Glutamatergic neuron (in vitro differentiated cells): ENCODE measurements around the gene TPGS1. TPM values are rescaled to one million over a fixed set of nuclear protein-coding genes. Genes with fewer than 3 reads are reported as not detected.
A peak's percentile ranks its signal among the peaks of the same experiment; 100 is the strongest.

Experiments
- DNase-seq: peaks from one replicate; pipeline ENCODE4 v3.0.0; 2022
- H3K27ac Mint-ChIP-seq: one replicate; pipeline ENCODE4 v1.8.0; 2020; ENCODE audit warnings: mild to moderate bottlenecking, mixed read lengths, inconsistent platforms; ENCODE audit not compliant: unreplicated experiment
- H3K27me3 Mint-ChIP-seq: one replicate; pipeline ENCODE4 v1.8.0; 2020; ENCODE audit warnings: mild to moderate bottlenecking, moderate library complexity, mixed read lengths, inconsistent platforms; ENCODE audit not compliant: unreplicated experiment
- H3K36me3 Mint-ChIP-seq: one replicate; pipeline ENCODE4 v1.8.0; 2020; ENCODE audit warnings: mild to moderate bottlenecking, mixed read lengths, inconsistent platforms; ENCODE audit not compliant: unreplicated experiment
- H3K4me1 Mint-ChIP-seq: one replicate; pipeline ENCODE4 v1.8.0; 2020; ENCODE audit warnings: mild to moderate bottlenecking, low read depth, mixed read lengths, inconsistent platforms; ENCODE audit not compliant: unreplicated experiment
- H3K4me3 Mint-ChIP-seq: one replicate; pipeline ENCODE4 v1.8.0; 2020; ENCODE audit warnings: mild to moderate bottlenecking, mixed read lengths, inconsistent platforms; ENCODE audit not compliant: unreplicated experiment
- H3K9me3 Mint-ChIP-seq: one replicate; pipeline ENCODE4 v1.8.0; 2020; ENCODE audit warnings: mild to moderate bottlenecking, moderate library complexity, mixed read lengths, inconsistent platforms; ENCODE audit not compliant: unreplicated experiment
- total RNA-seq: library from RNA; stranded (reverse); fragmentation: NEBNext Ultra II Directional; extraction: Animal tissue kit (Norgen Biotek cat#: 25700); gene quantifications from one replicate; pipeline ENCODE4 v1.2.1, GENCODE V29; 2021; ENCODE audit not compliant: unreplicated experiment
- TF ChIP-seq, protein P1 (sequence below): fragments of 200-600 bp; sonication (generic); IDR thresholded peaks from one replicate; pipeline ENCODE4 v1.5.0; 2021; ENCODE audit not compliant: partially characterized antibody, unreplicated experiment

The TPGS1 gene
- total RNA-seq, 1 donor from 2014 or later = 20.0 TPM

DNA sequence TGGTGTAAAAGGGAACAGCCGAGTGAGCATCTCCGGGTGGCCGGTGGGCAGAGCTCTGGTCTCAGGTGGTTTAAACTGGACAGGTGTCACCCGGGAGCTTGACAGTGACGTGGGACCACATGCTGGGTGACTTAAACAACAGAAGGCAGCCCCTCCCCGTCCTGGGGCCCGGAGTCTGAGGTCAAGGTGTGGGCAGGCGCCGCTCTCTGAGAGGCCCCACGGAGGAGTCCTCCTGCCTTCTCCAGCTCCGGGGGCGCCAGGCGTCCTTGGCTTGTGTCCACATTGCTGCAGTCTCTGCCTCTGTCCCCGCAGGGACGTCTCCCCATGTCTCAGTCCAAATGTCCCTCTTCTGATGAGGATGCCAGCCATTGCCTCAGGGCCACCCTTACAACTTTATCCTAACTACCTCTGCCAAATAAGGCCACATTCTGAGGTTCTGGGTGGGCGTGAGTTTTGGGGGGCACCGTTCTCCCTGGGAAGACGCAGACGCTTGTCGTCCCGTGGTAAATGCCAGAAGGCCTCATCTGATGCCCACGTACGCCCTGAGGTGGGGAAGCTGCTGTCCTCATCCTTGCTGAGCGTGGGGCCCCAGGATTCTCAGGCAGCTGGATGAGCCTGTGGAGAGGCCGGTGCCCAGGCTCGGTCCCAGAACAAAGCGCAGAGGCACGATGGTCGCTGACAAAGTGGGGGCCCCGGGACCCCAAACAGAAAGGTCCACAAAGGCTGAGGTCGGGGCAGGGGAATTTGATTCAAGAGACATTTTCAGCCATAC, 49.5 kb downstream of the TPGS1 start:
- Mint-ChIP-seq H3K27me3 (peaks cover 3% of the 10 kb centered on the region), H3K36me3 (no peaks in the 10 kb centered on the region)
- DNase-seq = no peak

DNA sequence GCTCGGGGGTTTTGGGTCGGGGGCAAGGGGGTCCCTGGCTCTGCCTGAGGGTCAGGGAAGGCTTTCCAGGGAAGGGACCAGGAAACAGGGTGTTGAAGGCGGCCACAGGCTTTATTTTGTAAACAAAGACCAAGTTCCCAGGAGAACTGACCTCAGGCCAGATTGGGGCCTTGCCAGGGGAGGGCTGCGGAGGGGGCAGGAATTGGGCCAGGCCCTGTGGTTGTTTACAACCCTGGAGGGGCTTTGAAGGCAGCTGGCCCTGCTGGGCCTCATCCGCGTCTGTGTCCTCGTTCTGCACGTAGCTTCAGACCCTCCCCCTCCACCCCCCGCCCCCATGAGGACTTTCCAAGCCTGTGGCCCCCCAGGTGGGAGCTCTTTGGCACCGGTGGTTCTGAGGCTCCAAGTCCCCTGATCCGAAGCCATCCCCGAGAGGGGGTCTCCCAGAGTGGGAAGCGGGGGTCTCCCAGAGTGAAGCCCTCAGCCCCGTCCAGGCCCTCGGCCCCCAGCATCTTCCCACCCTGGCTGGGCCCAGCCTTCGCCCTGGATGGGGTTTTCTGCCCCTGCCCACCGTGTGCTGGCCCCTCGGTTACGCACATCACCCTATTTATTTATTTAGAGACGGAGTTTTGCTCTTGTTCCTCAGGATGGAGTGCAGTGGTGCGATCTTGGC, 51.6 kb downstream of the TPGS1 start:
- TF ChIP-seq, protein P1, sequence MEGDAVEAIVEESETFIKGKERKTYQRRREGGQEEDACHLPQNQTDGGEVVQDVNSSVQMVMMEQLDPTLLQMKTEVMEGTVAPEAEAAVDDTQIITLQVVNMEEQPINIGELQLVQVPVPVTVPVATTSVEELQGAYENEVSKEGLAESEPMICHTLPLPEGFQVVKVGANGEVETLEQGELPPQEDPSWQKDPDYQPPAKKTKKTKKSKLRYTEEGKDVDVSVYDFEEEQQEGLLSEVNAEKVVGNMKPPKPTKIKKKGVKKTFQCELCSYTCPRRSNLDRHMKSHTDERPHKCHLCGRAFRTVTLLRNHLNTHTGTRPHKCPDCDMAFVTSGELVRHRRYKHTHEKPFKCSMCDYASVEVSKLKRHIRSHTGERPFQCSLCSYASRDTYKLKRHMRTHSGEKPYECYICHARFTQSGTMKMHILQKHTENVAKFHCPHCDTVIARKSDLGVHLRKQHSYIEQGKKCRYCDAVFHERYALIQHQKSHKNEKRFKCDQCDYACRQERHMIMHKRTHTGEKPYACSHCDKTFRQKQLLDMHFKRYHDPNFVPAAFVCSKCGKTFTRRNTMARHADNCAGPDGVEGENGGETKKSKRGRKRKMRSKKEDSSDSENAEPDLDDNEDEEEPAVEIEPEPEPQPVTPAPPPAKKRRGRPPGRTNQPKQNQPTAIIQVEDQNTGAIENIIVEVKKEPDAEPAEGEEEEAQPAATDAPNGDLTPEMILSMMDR = no peak
- Mint-ChIP-seq H3K27ac (no peak overlapping the region), H3K4me3 (no peak overlapping the region), H3K4me1 (no peaks in the 10 kb centered on the region), H3K36me3 (peaks cover 5% of the 10 kb centered on the region), H3K9me3 (peaks cover 3% of the 10 kb centered on the region), H3K27me3 (peaks cover 3% of the 10 kb centered on the region)
- DNase-seq = no peak

More for the DNA sequence above, 49.5 kb downstream of the TPGS1 start:
- Mint-ChIP-seq H3K27ac (no peak overlapping the region), H3K4me1 (no peaks in the 10 kb centered on the region), H3K9me3 (peaks cover 2% of the 10 kb centered on the region), H3K4me3 (no peak overlapping the region)
- TF ChIP-seq, protein P1 = no peak

DNA sequence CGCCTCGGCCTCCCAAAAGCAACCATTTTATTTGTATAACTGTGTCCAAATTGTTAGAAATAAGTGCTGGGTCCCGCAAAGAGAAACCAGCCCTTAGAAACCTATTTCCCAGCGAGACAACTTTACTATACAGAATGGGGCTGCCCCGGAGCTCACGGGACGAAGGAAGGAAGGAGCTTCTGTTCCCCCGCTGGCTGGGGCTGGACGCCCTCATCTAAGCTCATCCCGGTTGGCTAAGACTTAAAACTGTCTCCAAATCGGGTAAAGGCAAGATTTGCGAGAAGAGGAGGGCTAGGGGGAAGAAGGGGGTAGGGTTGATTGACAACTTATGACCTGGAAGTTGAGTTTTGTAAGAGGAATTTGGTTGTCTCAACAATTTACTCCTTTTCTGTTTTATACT, 52.8 kb downstream of the TPGS1 start:
- no peaks in the 10 kb centered on the region for H3K4me1 Mint-ChIP-seq
- H3K9me3 Mint-ChIP-seq = peaks cover 3% of the 10 kb centered on the region
- H3K27me3 Mint-ChIP-seq = peaks cover 3% of the 10 kb centered on the region
- no peak overlapping the region for H3K27ac Mint-ChIP-seq
- DNase-seq = no peak
- TF ChIP-seq, protein P1 = no peak
- H3K4me3 Mint-ChIP-seq = no peak overlapping the region
- peaks cover 5% of the 10 kb centered on the region for H3K36me3 Mint-ChIP-seq

DNA sequence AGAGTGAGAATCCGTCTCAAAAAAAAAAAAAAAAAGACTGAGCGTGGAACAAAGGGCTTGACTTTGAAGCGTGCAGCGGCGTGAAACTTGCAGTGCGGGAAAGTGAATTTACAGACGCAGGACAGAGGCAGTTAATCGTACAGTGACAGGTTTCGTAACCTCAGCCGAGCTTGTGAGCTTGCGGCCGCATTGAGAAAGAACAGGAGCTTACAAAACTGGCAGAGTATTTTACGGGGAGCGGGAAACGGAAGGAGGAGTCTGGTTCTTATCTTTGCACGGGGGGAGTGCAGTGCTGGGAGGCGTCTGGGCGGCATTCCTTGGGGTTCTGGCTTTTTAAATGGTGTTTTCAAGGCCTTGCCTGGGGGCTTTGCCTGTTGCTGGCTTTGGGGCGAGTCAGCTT, 59.1 kb downstream of the TPGS1 start:
- Mint-ChIP-seq H3K4me3 (no peak overlapping the region), H3K4me1 (peaks cover 8% of the 10 kb centered on the region), H3K27ac (no peak overlapping the region), H3K27me3 (peaks cover 11% of the 10 kb centered on the region), H3K36me3 (peaks cover 5% of the 10 kb centered on the region), H3K9me3 (peaks cover 21% of the 10 kb centered on the region)
- TF ChIP-seq, protein P1 = no peak
- no peak for DNase-seq

DNA sequence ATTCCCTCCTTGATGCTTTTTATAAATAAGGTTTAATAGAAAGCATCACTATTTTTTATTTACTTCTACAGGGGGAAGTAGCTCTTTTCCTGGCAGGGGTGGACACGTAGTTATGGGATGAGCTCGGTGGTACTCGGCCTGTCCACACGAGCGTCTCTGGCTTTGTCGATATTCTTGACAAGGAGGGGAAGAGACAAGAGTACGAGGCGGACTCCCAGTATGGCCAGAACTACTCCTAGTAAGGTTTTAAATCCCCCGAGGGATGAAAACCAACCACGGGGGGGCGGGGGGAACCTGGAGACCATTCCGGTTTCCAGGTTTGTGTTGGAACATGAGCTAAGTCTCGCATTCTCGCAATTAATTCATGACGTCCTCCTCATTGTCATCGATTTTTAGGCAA, 59.5 kb downstream of the TPGS1 start:
- TF ChIP-seq, protein P1 = no peak
- no peak overlapping the region for H3K4me3 Mint-ChIP-seq
- H3K4me1 Mint-ChIP-seq = peaks cover 9% of the 10 kb centered on the region
- no peak for DNase-seq
- H3K9me3 Mint-ChIP-seq = peaks cover 21% of the 10 kb centered on the region
- peaks cover 5% of the 10 kb centered on the region for H3K36me3 Mint-ChIP-seq
- peaks cover 11% of the 10 kb centered on the region for H3K27me3 Mint-ChIP-seq
- H3K27ac Mint-ChIP-seq = peak overlapping the region; percentile 31
